Measurements from ENCODE around the gene CDC45.

DNA sequence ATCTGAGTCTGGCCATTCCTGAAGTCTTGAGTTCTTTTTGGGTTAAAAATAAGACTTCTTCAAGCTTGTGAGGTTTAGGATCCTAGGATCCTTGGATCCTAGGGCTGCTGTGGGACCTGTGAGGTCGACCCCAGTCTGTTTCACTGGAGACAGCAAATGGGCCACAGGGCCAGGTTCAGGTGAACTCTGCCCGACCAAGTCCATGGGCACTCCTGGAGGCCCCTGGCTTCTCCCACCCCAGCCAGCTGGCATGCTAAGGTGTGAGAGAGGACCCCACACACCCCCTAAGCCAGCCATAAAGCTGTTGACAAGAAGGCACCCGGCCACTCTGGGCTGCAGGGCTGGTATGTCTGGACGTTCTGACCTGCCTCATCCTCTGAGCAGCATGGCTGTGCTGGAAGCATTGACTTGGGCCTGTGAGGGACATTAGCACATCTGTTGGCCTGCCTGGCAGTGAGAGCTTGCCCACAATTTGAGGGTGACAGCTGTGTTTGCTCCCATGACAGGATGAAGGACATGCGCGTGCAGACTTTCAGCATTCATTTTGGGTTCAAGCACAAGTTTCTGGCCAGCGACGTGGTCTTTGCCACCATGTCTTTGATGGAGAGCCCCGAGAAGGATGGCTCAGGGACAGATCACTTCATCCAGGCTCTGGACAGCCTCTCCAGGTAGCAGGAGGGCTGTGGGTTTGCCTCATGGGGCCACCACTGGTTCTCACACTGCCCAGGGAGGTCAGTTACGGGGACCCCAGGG is 28.5 kb downstream of the CDC45 start:
- TF ChIP-seq TCF7 (IDR thresholded peaks at IDR 0.05; ENCODE audit: low read depth) = no peak
- no peak for TF ChIP-seq MAX (IDR thresholded peaks at IDR 0.05)
- no peak for TF ChIP-seq PHF20 (CRISPR knock-in tag; IDR thresholded peaks at IDR 0.05)
- TF ChIP-seq STAT6 (CRISPR knock-in tag; IDR thresholded peaks at IDR 0.05; ENCODE audit: borderline replicate concordance) = no peak
- TF ChIP-seq SMC3 (IDR thresholded peaks at IDR 0.05; ENCODE audit: low read length) = no peak
- TF ChIP-seq, protein P1, sequence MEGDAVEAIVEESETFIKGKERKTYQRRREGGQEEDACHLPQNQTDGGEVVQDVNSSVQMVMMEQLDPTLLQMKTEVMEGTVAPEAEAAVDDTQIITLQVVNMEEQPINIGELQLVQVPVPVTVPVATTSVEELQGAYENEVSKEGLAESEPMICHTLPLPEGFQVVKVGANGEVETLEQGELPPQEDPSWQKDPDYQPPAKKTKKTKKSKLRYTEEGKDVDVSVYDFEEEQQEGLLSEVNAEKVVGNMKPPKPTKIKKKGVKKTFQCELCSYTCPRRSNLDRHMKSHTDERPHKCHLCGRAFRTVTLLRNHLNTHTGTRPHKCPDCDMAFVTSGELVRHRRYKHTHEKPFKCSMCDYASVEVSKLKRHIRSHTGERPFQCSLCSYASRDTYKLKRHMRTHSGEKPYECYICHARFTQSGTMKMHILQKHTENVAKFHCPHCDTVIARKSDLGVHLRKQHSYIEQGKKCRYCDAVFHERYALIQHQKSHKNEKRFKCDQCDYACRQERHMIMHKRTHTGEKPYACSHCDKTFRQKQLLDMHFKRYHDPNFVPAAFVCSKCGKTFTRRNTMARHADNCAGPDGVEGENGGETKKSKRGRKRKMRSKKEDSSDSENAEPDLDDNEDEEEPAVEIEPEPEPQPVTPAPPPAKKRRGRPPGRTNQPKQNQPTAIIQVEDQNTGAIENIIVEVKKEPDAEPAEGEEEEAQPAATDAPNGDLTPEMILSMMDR (CRISPR knock-in tag; IDR thresholded peaks at IDR 0.05) = no peak
- TF ChIP-seq ATF3 (CRISPR knock-in tag; IDR thresholded peaks at IDR 0.05) = no peak
- TF ChIP-seq ESRRA (CRISPR knock-in tag; IDR thresholded peaks at IDR 0.05; ENCODE audit: low read depth) = no peak
- TF ChIP-seq ZBTB8A (CRISPR knock-in tag; IDR thresholded peaks at IDR 0.05; ENCODE audit: borderline replicate concordance, low read depth) = no peak
- TF ChIP-seq RBAK (CRISPR knock-in tag; IDR thresholded peaks at IDR 0.05) = no peak
- TF ChIP-seq, protein P2, sequence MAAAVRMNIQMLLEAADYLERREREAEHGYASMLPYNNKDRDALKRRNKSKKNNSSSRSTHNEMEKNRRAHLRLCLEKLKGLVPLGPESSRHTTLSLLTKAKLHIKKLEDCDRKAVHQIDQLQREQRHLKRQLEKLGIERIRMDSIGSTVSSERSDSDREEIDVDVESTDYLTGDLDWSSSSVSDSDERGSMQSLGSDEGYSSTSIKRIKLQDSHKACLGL (CRISPR knock-in tag; IDR thresholded peaks at IDR 0.05) = no peak

All from HepG2 (cell line).